IMR-90 (cell line): ENCODE data around the gene C19orf73. TPM values are rescaled to one million over a fixed set of nuclear protein-coding genes. Genes with fewer than 3 reads are reported as not detected.

Experiments
- ATAC-seq: fragments of 200-7000 bp; cut with Tn5 transposase; 2 replicates; pipeline ENCODE4 v1.9.1; 2020; ENCODE audit warnings: low read depth, mild to moderate bottlenecking, moderate library complexity
- BruUV-seq: library from RNA; stranded (reverse); fragments of 400-500 nt; replicated peaks from 2 replicates; lab custom pipeline; 2021; lab: Mats Ljungman, UMichigan
- CTCF ChIA-PET: fragments of 300-600 bp; formaldehyde crosslinking; extraction: SDS; loops from one replicate; lab custom pipeline; 2021; ENCODE audit warnings: antibody characterized with exemption; lab: Yijun Ruan, JAX
- POLR2A ChIA-PET: fragments of 300-600 bp; sonication (Branson Sonifier 250); formaldehyde crosslinking; loops from one replicate; lab custom pipeline; 2022; ENCODE audit warnings: antibody characterized with exemption; ENCODE audit not compliant: unreplicated experiment; lab: Charles Lee
- DNase-seq: peaks from one replicate; pipeline ENCODE4 v3.0.0; 2013
- H2AFZ ChIP-seq: replicated peaks from 2 replicates; pipeline ENCODE3; 2013; ENCODE audit warnings: low read length, mild to moderate bottlenecking; ENCODE audit not compliant: poor library complexity
- H2AK5ac ChIP-seq: 2 replicates; pipeline ENCODE4 v1.6.1; 2013; ENCODE audit warnings: low read depth, low read length, inconsistent platforms
- H2AK9ac ChIP-seq: replicated peaks from 2 replicates; pipeline ENCODE3; 2013; ENCODE audit warnings: mild to moderate bottlenecking, low read depth, low read length, moderate library complexity; ENCODE audit not compliant: poor library complexity
- H2BK120ac ChIP-seq: 2 replicates; pipeline ENCODE4 v1.6.1; 2013; ENCODE audit warnings: low read depth, low read length, inconsistent platforms
- H2BK15ac ChIP-seq: 3 replicates; pipeline ENCODE4 v1.6.1; 2013; ENCODE audit warnings: low read depth, low read length, inconsistent platforms
- H2BK20ac ChIP-seq: 2 replicates; pipeline ENCODE4 v1.6.1; 2013; ENCODE audit warnings: low read depth, mild to moderate bottlenecking, inconsistent platforms, low read length, moderate library complexity
- H2BK5ac ChIP-seq: 2 replicates; pipeline ENCODE4 v1.6.1; 2013; ENCODE audit warnings: mild to moderate bottlenecking, low read depth, low read length, inconsistent platforms; ENCODE audit not compliant: poor library complexity, severe bottlenecking
- H3K14ac ChIP-seq: replicated peaks from 2 replicates; pipeline ENCODE4 v1.6.1; 2013; ENCODE audit warnings: low read depth, low read length, inconsistent platforms
- H3K18ac ChIP-seq: 2 replicates; pipeline ENCODE4 v1.6.1; 2013; ENCODE audit warnings: low read depth, low read length, control low read depth
- H3K23ac ChIP-seq: 2 replicates; pipeline ENCODE4 v1.6.1; 2013; ENCODE audit warnings: low read depth, low read length, inconsistent platforms
- H3K27ac ChIP-seq: 2 replicates; pipeline ENCODE4 v1.5.1; 2013; ENCODE audit warnings: mild to moderate bottlenecking, control low read depth, low read length; ENCODE audit not compliant: insufficient read depth
- H3K27me3 ChIP-seq: 2 replicates; pipeline ENCODE4 v1.6.1; 2013; ENCODE audit warnings: low read length; ENCODE audit not compliant: control insufficient read depth, insufficient read depth
- H3K36me3 ChIP-seq: 2 replicates; pipeline ENCODE4 v1.6.1; 2013; ENCODE audit warnings: low read length, mixed read lengths; ENCODE audit not compliant: control insufficient read depth, insufficient read depth
- H3K4ac ChIP-seq: 2 replicates; pipeline ENCODE4 v1.6.1; 2013; ENCODE audit warnings: low read depth, low read length, inconsistent platforms
- H3K4me1 ChIP-seq: 2 replicates; pipeline ENCODE4 v1.6.1; 2013; ENCODE audit warnings: low read length, mixed read lengths; ENCODE audit not compliant: control insufficient read depth, insufficient read depth
- H3K4me2 ChIP-seq: 2 replicates; pipeline ENCODE4 v1.6.1; 2013; ENCODE audit warnings: low read depth, mild to moderate bottlenecking, control low read depth, low read length, moderate library complexity
- H3K4me3 ChIP-seq: 2 replicates; pipeline ENCODE4 v1.5.1; 2013; ENCODE audit warnings: low read depth, mild to moderate bottlenecking, control low read depth, low read length, moderate library complexity; ENCODE audit not compliant: insufficient read depth
- H3K56ac ChIP-seq: 2 replicates; pipeline ENCODE4 v1.6.1; 2013; ENCODE audit warnings: low read length, inconsistent platforms; ENCODE audit not compliant: insufficient read depth; ENCODE audit errors: extremely low read depth
- H3K79me1 ChIP-seq, 2 experiments: 2 replicates each; pipeline ENCODE4 v1.6.1; 2013; ENCODE audit warnings: low read length in 2 of 2, inconsistent platforms in 1 of 2, low read depth in 1 of 2
- H3K9ac ChIP-seq: 2 replicates; pipeline ENCODE4 v1.6.1; 2013; ENCODE audit warnings: low read depth, low read length, control low read depth
- H3K9me1 ChIP-seq: 2 replicates; pipeline ENCODE4 v1.6.1; 2013; ENCODE audit warnings: low read length, inconsistent platforms; ENCODE audit not compliant: insufficient read depth
- H3K9me3 ChIP-seq: 2 replicates; pipeline ENCODE4 v1.6.1; 2013; ENCODE audit warnings: low read length; ENCODE audit not compliant: control insufficient read depth, insufficient read depth
- H4K20me1 ChIP-seq: 2 replicates; pipeline ENCODE4 v1.6.1; 2013; ENCODE audit warnings: low read length, inconsistent platforms; ENCODE audit not compliant: insufficient read depth
- H4K5ac ChIP-seq: 2 replicates; pipeline ENCODE4 v1.6.1; 2013; ENCODE audit warnings: mild to moderate bottlenecking, low read depth, low read length, control low read depth
- H4K8ac ChIP-seq, 2 experiments: 2 replicates each; pipeline ENCODE4 v1.6.1; 2013; ENCODE audit warnings: low read depth in 2 of 2, low read length in 2 of 2, control low read depth in 1 of 2, inconsistent platforms in 1 of 2
- H4K91ac ChIP-seq: 2 replicates; pipeline ENCODE4 v1.6.1; 2013; ENCODE audit warnings: low read depth, low read length, inconsistent platforms; ENCODE audit not compliant: insufficient read depth
- MAZ ChIP-seq: IDR thresholded peaks from 2 replicates; pipeline ENCODE4 v1.6.1; 2012; ENCODE audit warnings: low read depth, mild to moderate bottlenecking, low read length, improper control_type of control experiment, moderate library complexity, borderline replicate concordance
- POLR2A ChIP-seq: IDR thresholded peaks from 2 replicates; pipeline ENCODE4 v1.6.1; 2012; ENCODE audit warnings: mild to moderate bottlenecking, low read depth, low read length
- RCOR1 ChIP-seq: IDR thresholded peaks from 2 replicates; pipeline ENCODE4 v1.6.1; 2012; ENCODE audit warnings: mild to moderate bottlenecking, low read length, improper control_type of control experiment; ENCODE audit not compliant: insufficient replicate concordance
- WGBS, 2 experiments: methylation state at CpG; one replicate each; pipeline versions ENCODE4 v1.1.5 to v1.1.7; 2013; ENCODE audit warnings: missing lambda C conversion rate in 2 of 2; ENCODE audit not compliant: insufficient read length in 1 of 2; ENCODE audit errors: extremely low coverage in 2 of 2; 5-methylcytosine and 5-hydroxymethylcytosine counted together
- dilution Hi-C: fragments of 300-500 bp; cut with HindIII; formaldehyde crosslinking; loops from one replicate; pipeline ENCODE4 v1.14.3; 2018; ENCODE audit warnings: low sequenced_read_pairs; ENCODE audit not compliant: unreplicated experiment
- in situ Hi-C: fragments of 300-500 bp; cut with MboI; formaldehyde crosslinking; loops from 3 replicates; pipeline ENCODE4 v1.14.3; 2019; ENCODE audit warnings: low sequenced_read_pairs, inconsistent platforms, mixed read lengths
- intact Hi-C: fragments of 100-400 bp; cut with micrococcal nuclease; formaldehyde crosslinking; loops from 2 replicates; pipeline ENCODE4 v1.10.0; 2022
- polyA plus RNA-seq, 3 experiments: library from polyadenylated mRNA; depleted of rRNA; stranded (reverse); fragments of >200 nt; gene quantifications; 2 replicates each; pipeline ENCODE4 v1.2.3, GENCODE V29; 2012; ENCODE audit warnings: low replicate concordance in 1 of 3
- total RNA-seq: library from RNA; depleted of rRNA; stranded (reverse); fragments of >200 nt; gene quantifications from 2 replicates; pipeline ENCODE4 v1.2.3, GENCODE V29; 2012
- TF ChIP-seq, protein P1 (sequence below): fragments of 150-350 bp; IDR thresholded peaks from 2 replicates; pipeline ENCODE4 v1.6.1; 2017; ENCODE audit warnings: mild to moderate bottlenecking, antibody characterized with exemption, low read length, low read depth

The C19orf73 gene
- total and polyA plus RNA-seq, 2 of the 4 experiments (the other 2 are of a cell fraction), result 1.2 TPM; not detected in 1

GRCh38 chr19:49155820-49156346 is 36.9 kb upstream of the C19orf73 start:
- DNase-seq, result no peak
- POLR2A ChIA-PET, result no interaction called here
- Histone ChIP-seq H3K14ac (no peak overlapping the region), H3K9me3 (no peaks in the 10 kb centered on the region), H3K9ac (no peak overlapping the region), H2BK15ac (no peak overlapping the region), H3K4me1 (peaks cover 2% of the 10 kb centered on the region; the same call in 1 of the 2 replicates), H3K4me3 (no peak overlapping the region), H4K5ac (no peak overlapping the region), H3K18ac (no peak overlapping the region), H4K91ac (no peak overlapping the region), H3K27ac (no peak overlapping the region), H2AFZ (no peak overlapping the region), H2BK20ac (no peak overlapping the region), H3K23ac (no peak overlapping the region), H3K27me3 (peaks cover 8% of the 10 kb centered on the region; the same call in 1 of the 2 replicates), H3K4ac (no peak overlapping the region), H2BK5ac (no peak overlapping the region), H3K36me3 (no peaks in the 10 kb centered on the region), H3K4me2 (no peak overlapping the region), H3K56ac (no peak overlapping the region), H2BK120ac (no peak overlapping the region), H4K8ac (no peak overlapping the region), H2AK9ac (no peak overlapping the region), H4K20me1 (no peaks in the 10 kb centered on the region), H2AK5ac (no peak overlapping the region), H3K79me1 (peaks cover 8 to 27% of the 10 kb centered on the region in 2 experiments; a peak in 3 of 4 replicates), H3K9me1 (peaks cover 5% of the 10 kb centered on the region; the same call in 1 of the 2 replicates)
- dilution Hi-C loops, result no loop called here
- WGBS, 2 experiments, result 22% methylated on average over 1 of the region's 4 CpGs; no CpG with 5 or more reads in 1 of the 2 experiments
- no peak for TF ChIP-seq POLR2A
- no peak for TF ChIP-seq RCOR1
- TF ChIP-seq, protein P1, sequence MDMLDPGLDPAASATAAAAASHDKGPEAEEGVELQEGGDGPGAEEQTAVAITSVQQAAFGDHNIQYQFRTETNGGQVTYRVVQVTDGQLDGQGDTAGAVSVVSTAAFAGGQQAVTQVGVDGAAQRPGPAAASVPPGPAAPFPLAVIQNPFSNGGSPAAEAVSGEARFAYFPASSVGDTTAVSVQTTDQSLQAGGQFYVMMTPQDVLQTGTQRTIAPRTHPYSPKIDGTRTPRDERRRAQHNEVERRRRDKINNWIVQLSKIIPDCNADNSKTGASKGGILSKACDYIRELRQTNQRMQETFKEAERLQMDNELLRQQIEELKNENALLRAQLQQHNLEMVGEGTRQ, result no peak
- TF ChIP-seq MAZ, result no peak
- BruUV-seq, result no TSS peak
- ATAC-seq, result no peak
- CTCF ChIA-PET, result no interaction called here
- intact Hi-C loops, result no loop called here
- in situ Hi-C loops, result no loop called here
